RWPE2 (cell line): ENCODE measurements around the gene SCFD2.

Experiments used
- ATAC-seq: fragments of 200-7000 bp; cut with Tn5 transposase; 3 replicates; pipeline ENCODE4 v1.9.1; 2021; ENCODE audit warnings: low read depth
- DNase-seq: peaks from one replicate; pipeline ENCODE4 v3.0.0-alpha.2; 2020; ENCODE audit warnings: low spot score
- H3K27ac ChIP-seq: fragments of 450-650 bp; 2 replicates; pipeline ENCODE4 v1.5.1; 2017; ENCODE audit warnings: mild to moderate bottlenecking; ENCODE audit not compliant: poor library complexity, severe bottlenecking
- H3K27me3 ChIP-seq: fragments of 250-450 bp; sonication (Bioruptor Pico); 2 replicates; pipeline ENCODE4 v1.5.1; 2021; ENCODE audit warnings: mild to moderate bottlenecking, moderate library complexity; ENCODE audit not compliant: insufficient read depth, poor library complexity, severe bottlenecking
- H3K36me3 ChIP-seq: fragments of 250-450 bp; sonication (Bioruptor Pico); 2 replicates; pipeline ENCODE4 v1.5.1; 2020; ENCODE audit warnings: low read depth, mild to moderate bottlenecking, moderate library complexity
- H3K4me1 ChIP-seq: fragments of 250-450 bp; sonication (Bioruptor Pico); 2 replicates; pipeline ENCODE4 v1.5.1; 2021; ENCODE audit warnings: mild to moderate bottlenecking, moderate library complexity; ENCODE audit not compliant: insufficient read depth, poor library complexity, severe bottlenecking
- H3K4me3 ChIP-seq: fragments of 250-450 bp; sonication (Bioruptor Pico); 2 replicates; pipeline ENCODE4 v1.5.1; 2021; ENCODE audit warnings: mild to moderate bottlenecking, moderate library complexity; ENCODE audit not compliant: severe bottlenecking
- H3K9me3 ChIP-seq: fragments of 250-450 bp; sonication (Bioruptor Pico); 2 replicates; pipeline ENCODE4 v1.5.1; 2021; ENCODE audit warnings: mild to moderate bottlenecking, moderate library complexity; ENCODE audit not compliant: severe bottlenecking
- TF ChIP-seq, protein P1 (sequence below): fragments of 450-650 bp; IDR thresholded peaks from one replicate; pipeline ENCODE4 v1.5.1; 2017; ENCODE audit warnings: mild to moderate bottlenecking, moderate library complexity; ENCODE audit not compliant: poor library complexity, severe bottlenecking

The SCFD2 gene

DNA sequence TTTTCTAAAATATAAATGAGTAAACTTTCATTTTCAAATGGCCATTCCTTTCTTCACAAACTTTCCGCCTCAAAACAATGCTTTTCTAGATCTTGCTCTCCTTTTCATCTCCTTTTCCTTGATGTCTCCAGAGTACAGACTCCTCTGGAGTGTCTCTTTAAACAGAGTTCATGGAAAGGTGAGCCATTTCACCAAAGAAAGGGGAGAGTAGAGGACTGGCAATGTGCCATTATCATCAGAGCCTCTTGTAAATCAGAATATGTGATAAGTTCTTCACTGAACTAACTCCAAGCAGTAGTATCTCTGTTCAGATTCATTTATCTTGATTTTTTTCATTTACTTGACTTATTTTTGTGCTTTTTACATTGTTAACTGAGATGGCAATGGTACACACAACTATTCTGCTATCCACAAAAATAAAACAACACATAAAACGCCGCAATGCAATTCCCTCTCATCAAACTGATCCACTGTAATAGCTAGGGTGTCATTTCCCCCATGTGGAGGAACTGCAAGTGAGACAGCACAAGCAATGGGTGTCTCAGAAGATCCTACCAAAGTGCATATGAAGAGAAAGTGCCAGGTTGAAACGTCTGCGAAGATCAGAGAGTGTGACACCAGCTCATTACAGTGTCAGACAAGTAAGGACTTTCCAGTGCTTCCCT lies 378.3 kb downstream of the SCFD2 start:
- DNase-seq: no peak
- no peak for ATAC-seq
- no peak overlapping the region for H3K27ac ChIP-seq
- H3K4me1 ChIP-seq: no peaks in the 10 kb centered on the region
- H3K9me3 ChIP-seq: no peaks in the 10 kb centered on the region
- no peaks in the 10 kb centered on the region for H3K36me3 ChIP-seq
- no peak overlapping the region for H3K4me3 ChIP-seq
- TF ChIP-seq, protein P1, sequence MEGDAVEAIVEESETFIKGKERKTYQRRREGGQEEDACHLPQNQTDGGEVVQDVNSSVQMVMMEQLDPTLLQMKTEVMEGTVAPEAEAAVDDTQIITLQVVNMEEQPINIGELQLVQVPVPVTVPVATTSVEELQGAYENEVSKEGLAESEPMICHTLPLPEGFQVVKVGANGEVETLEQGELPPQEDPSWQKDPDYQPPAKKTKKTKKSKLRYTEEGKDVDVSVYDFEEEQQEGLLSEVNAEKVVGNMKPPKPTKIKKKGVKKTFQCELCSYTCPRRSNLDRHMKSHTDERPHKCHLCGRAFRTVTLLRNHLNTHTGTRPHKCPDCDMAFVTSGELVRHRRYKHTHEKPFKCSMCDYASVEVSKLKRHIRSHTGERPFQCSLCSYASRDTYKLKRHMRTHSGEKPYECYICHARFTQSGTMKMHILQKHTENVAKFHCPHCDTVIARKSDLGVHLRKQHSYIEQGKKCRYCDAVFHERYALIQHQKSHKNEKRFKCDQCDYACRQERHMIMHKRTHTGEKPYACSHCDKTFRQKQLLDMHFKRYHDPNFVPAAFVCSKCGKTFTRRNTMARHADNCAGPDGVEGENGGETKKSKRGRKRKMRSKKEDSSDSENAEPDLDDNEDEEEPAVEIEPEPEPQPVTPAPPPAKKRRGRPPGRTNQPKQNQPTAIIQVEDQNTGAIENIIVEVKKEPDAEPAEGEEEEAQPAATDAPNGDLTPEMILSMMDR: no peak
- H3K27me3 ChIP-seq: no peaks in the 10 kb centered on the region

DNA sequence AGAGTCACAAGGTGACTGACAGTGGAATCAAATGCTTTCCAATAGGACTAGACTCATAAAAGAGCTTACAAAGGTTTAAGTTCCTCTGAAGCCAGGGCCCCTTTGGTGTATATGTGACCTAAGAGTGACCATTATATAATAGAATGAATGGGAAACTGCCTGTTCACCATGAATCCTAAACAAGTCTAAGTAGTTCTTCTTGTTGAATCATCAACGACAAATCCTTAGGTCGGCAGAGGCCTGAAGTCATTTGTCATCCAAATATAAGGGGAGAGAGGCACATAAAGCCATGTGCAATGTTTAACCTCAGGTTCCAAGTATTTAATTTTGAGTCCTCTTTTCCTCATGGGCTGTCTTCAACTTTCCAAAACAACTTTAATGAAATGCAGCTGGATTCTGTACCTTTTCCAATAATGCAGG lies 381.4 kb downstream of the SCFD2 start:
- TF ChIP-seq, protein P1: no peak
- no peaks in the 10 kb centered on the region for H3K9me3 ChIP-seq
- no peaks in the 10 kb centered on the region for H3K27me3 ChIP-seq
- ATAC-seq (no peak), DNase-seq (no peak)
- H3K4me3 ChIP-seq: no peak overlapping the region
- H3K36me3 ChIP-seq: no peaks in the 10 kb centered on the region
- no peaks in the 10 kb centered on the region for H3K4me1 ChIP-seq
- H3K27ac ChIP-seq: no peak overlapping the region

DNA sequence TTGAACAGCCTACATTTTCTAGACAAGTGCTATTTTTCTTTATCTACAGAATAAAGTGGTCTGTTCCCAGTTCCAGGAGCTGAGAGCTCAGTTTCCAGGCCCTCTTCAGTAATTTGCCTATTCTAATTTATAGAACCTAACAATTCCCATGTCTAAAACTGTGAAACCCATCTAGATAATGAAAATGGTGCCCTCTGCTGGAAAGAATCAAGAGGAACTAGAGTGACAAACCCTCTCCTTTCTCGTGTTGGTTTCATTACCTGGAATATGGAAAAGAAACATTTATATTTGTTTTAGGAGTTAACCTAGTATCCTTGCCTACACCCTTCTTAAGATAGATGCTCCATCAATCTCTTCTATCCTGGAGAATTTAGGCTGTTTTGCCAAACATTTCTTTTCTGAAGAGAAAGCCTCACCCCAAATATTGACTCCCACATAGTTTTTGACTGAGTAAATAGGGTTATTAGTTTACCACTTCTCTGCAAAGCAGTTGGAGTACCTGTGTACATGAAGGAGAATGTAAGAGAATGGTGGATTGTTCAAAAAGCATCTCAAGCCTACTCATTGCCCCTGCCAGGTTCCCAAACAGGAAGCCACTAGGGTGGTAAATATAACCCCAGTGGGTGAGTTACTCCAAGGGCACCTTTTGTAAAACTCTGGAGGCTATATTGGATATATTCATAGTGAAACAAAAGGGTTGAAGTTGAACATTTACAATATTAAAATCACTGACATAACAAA lies 382.1 kb downstream of the SCFD2 start:
- Histone ChIP-seq H3K4me1 (no peaks in the 10 kb centered on the region), H3K4me3 (no peak overlapping the region), H3K27ac (no peak overlapping the region), H3K27me3 (no peaks in the 10 kb centered on the region), H3K9me3 (no peaks in the 10 kb centered on the region), H3K36me3 (no peaks in the 10 kb centered on the region)
- TF ChIP-seq, protein P1: peak; percentile 72
- ATAC-seq: peak; percentile 57; the same call in 2 of the 3 replicates
- no peak for DNase-seq

DNA sequence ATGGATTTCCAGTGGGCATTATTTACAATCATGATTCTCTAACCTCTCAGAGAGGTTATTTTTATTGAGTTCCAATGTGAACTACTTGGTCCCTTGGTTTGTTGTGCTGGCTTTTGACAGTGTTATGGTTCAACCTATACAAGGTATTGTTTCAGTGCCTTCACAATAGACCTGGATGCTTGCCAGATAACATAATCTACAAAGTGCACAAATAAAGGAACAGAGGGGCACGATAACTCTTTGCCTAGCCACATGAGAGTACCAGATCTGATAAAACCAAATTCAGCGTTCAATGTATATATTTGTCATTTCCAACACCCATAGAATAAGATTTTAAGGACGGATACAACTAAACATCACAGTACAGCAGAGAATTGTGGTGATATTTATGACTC lies 382.9 kb downstream of the SCFD2 start:
- no peaks in the 10 kb centered on the region for H3K27me3 ChIP-seq
- ATAC-seq (no peak), DNase-seq (no peak)
- no peaks in the 10 kb centered on the region for H3K9me3 ChIP-seq
- TF ChIP-seq, protein P1: peak; percentile 5
- H3K36me3 ChIP-seq: no peaks in the 10 kb centered on the region
- H3K4me1 ChIP-seq: no peaks in the 10 kb centered on the region
- H3K4me3 ChIP-seq: no peak overlapping the region
- no peak overlapping the region for H3K27ac ChIP-seq
